Renal pelvis (tissue), 4 donors: ENCODE measurements around the gene SULT2B1. TPM values are rescaled to one million over a fixed set of nuclear protein-coding genes. Genes with fewer than 3 reads are reported as not detected.
"Not testable (repeated sequence)": the region's sequence is repeated elsewhere in the genome, so short reads cannot be mapped to it uniquely, and the experiment has no call there.

Experiments used
- DNase-seq: peaks from one replicate; pipeline ENCODE4 v3.0.0-alpha.2; 2013
- polyA plus RNA-seq, 3 donors: library from polyadenylated mRNA; unstranded; fragments of 120-200 nt; gene quantifications; one replicate each; pipeline ENCODE4 v1.2.1, GENCODE V29; 2013; ENCODE audit not compliant: insufficient read length in 3 of 3

SULT2B1 gene
- polyA plus RNA-seq, 3 donors: 0.43 to 0.81 (median 0.43) TPM

GRCh38 chr19:48556825-48557224 lies 4.9 kb downstream of the SULT2B1 start:
- no peak for DNase-seq

GRCh38 chr19:48558018-48558684 lies 6.2 kb downstream of the SULT2B1 start:
- peak; percentile 83 for DNase-seq

GRCh38 chr19:48560095-48560530 lies 8.1 kb downstream of the SULT2B1 start:
- DNase-seq: no peak

GRCh38 chr19:48561412-48561811 lies 9.4 kb downstream of the SULT2B1 start:
- no peak for DNase-seq

- no peak for DNase-seq
These were observed 13.1 kb downstream of the SULT2B1 start for GRCh38 chr19:48565090-48565489.

GRCh38 chr19:48568345-48568886 lies 16.4 kb downstream of the SULT2B1 start:
- no peak for DNase-seq

- no peak for DNase-seq
These were observed 17.8 kb downstream of the SULT2B1 start for GRCh38 chr19:48569814-48570213.

- DNase-seq: no peak
These were observed 19.6 kb downstream of the SULT2B1 start for GRCh38 chr19:48571378-48572162.

GRCh38 chr19:48573163-48573505 lies 21.2 kb downstream of the SULT2B1 start:
- no peak for DNase-seq

- no peak for DNase-seq
These were observed 24.1 kb downstream of the SULT2B1 start for GRCh38 chr19:48575931-48576622.

- not testable (repeated sequence) for DNase-seq
These were observed 25.9 kb downstream of the SULT2B1 start for GRCh38 chr19:48577908-48578307.

- DNase-seq: no peak
These were observed 26.9 kb downstream of the SULT2B1 start for GRCh38 chr19:48578891-48579290.

GRCh38 chr19:48582168-48582567 lies 30.2 kb downstream of the SULT2B1 start:
- DNase-seq: no peak

GRCh38 chr19:48587387-48587786 lies 35.4 kb downstream of the SULT2B1 start:
- DNase-seq: no peak

GRCh38 chr19:48588670-48589401 lies 36.9 kb downstream of the SULT2B1 start:
- DNase-seq: peak; percentile 82

GRCh38 chr19:48591021-48591420 lies 39.0 kb downstream of the SULT2B1 start:
- DNase-seq: no peak

- DNase-seq: no peak
These were observed 43.2 kb downstream of the SULT2B1 start for GRCh38 chr19:48595171-48595570.

GRCh38 chr19:48595833-48596232 lies 43.9 kb downstream of the SULT2B1 start:
- no peak for DNase-seq

GRCh38 chr19:48596237-48596636 lies 44.3 kb downstream of the SULT2B1 start:
- no peak for DNase-seq

- no peak for DNase-seq
These were observed 44.9 kb downstream of the SULT2B1 start for GRCh38 chr19:48596679-48597465.
